ENCODE measurements around the gene COL28A1.

Gene COL28A1

GRCh38 chr7:7521259-7521658 lies 14.4 kb downstream of the COL28A1 start:
- no peak overlapping the region for H3K4me3 ChIP-seq (ENCODE audit: low read length)
- WGBS (ENCODE audit: insufficient coverage, insufficient read length) = no CpG with 5 or more reads among the region's 3 CpGs
- no peak overlapping the region for H3K27ac ChIP-seq (ENCODE audit: low read length)
- DNase-seq (ENCODE audit: low read depth, low spot score) = no peak
- no peaks in the 10 kb centered on the region for H3K36me3 ChIP-seq (ENCODE audit: control insufficient read depth, insufficient read depth, low read length)
- no peaks in the 10 kb centered on the region for H3K4me1 ChIP-seq (ENCODE audit: control insufficient read depth, insufficient read depth, low read length)
- no peaks in the 10 kb centered on the region for H3K9me3 ChIP-seq (ENCODE audit: control insufficient read depth, insufficient read depth, low read length)
- no peaks in the 10 kb centered on the region for H3K27me3 ChIP-seq (ENCODE audit: control insufficient read depth, insufficient read depth, low read length)

GRCh38 chr7:7519528-7519927 lies 16.1 kb downstream of the COL28A1 start:
- Histone ChIP-seq H3K9me3 (ENCODE audit: control insufficient read depth, insufficient read depth, low read length) (no peaks in the 10 kb centered on the region), H3K27me3 (ENCODE audit: control insufficient read depth, insufficient read depth, low read length) (no peaks in the 10 kb centered on the region), H3K4me1 (ENCODE audit: control insufficient read depth, insufficient read depth, low read length) (no peaks in the 10 kb centered on the region), H3K4me3 (ENCODE audit: low read length) (no peak overlapping the region), H3K27ac (ENCODE audit: low read length) (no peak overlapping the region), H3K36me3 (ENCODE audit: control insufficient read depth, insufficient read depth, low read length) (no peaks in the 10 kb centered on the region)
- WGBS (ENCODE audit: insufficient coverage, insufficient read length) = no CpG with 5 or more reads among the region's 2 CpGs
- no peak for DNase-seq (ENCODE audit: low read depth, low spot score)

- H3K27me3 ChIP-seq (ENCODE audit: control insufficient read depth, insufficient read depth, low read length) = no peaks in the 10 kb centered on the region
- no peaks in the 10 kb centered on the region for H3K4me1 ChIP-seq (ENCODE audit: control insufficient read depth, insufficient read depth, low read length)
- H3K9me3 ChIP-seq (ENCODE audit: control insufficient read depth, insufficient read depth, low read length) = no peaks in the 10 kb centered on the region
- no CpG with 5 or more reads among the region's 2 CpGs for WGBS (ENCODE audit: insufficient coverage, insufficient read length)
- H3K4me3 ChIP-seq (ENCODE audit: low read length) = no peak overlapping the region
- no peak overlapping the region for H3K27ac ChIP-seq (ENCODE audit: low read length)
- no peaks in the 10 kb centered on the region for H3K36me3 ChIP-seq (ENCODE audit: control insufficient read depth, insufficient read depth, low read length)
- DNase-seq (ENCODE audit: low read depth, low spot score) = no peak
These were observed 16.6 kb downstream of the COL28A1 start for GRCh38 chr7:7519056-7519455.

- Histone ChIP-seq H3K9me3 (ENCODE audit: control insufficient read depth, insufficient read depth, low read length) (no peaks in the 10 kb centered on the region), H3K4me3 (ENCODE audit: low read length) (no peak overlapping the region), H3K4me1 (ENCODE audit: control insufficient read depth, insufficient read depth, low read length) (no peaks in the 10 kb centered on the region), H3K36me3 (ENCODE audit: control insufficient read depth, insufficient read depth, low read length) (no peaks in the 10 kb centered on the region), H3K27ac (ENCODE audit: low read length) (no peak overlapping the region), H3K27me3 (ENCODE audit: control insufficient read depth, insufficient read depth, low read length) (no peaks in the 10 kb centered on the region)
- WGBS (ENCODE audit: insufficient coverage, insufficient read length) = no CpG with 5 or more reads among the region's 3 CpGs
- no peak for DNase-seq (ENCODE audit: low read depth, low spot score)
These were observed 17.9 kb downstream of the COL28A1 start for GRCh38 chr7:7517754-7518153.

- no peak overlapping the region for H3K4me3 ChIP-seq (ENCODE audit: low read length)
- H3K9me3 ChIP-seq (ENCODE audit: control insufficient read depth, insufficient read depth, low read length) = no peaks in the 10 kb centered on the region
- H3K27me3 ChIP-seq (ENCODE audit: control insufficient read depth, insufficient read depth, low read length) = no peaks in the 10 kb centered on the region
- no peak overlapping the region for H3K27ac ChIP-seq (ENCODE audit: low read length)
- WGBS (ENCODE audit: insufficient coverage, insufficient read length) = no CpG with 5 or more reads among the region's 1 CpG
- no peaks in the 10 kb centered on the region for H3K36me3 ChIP-seq (ENCODE audit: control insufficient read depth, insufficient read depth, low read length)
- no peaks in the 10 kb centered on the region for H3K4me1 ChIP-seq (ENCODE audit: control insufficient read depth, insufficient read depth, low read length)
- DNase-seq (ENCODE audit: low read depth, low spot score) = no peak
These were observed 19.0 kb downstream of the COL28A1 start for GRCh38 chr7:7516662-7517061.

GRCh38 chr7:7516156-7516555 lies 19.5 kb downstream of the COL28A1 start:
- no peaks in the 10 kb centered on the region for H3K9me3 ChIP-seq (ENCODE audit: control insufficient read depth, insufficient read depth, low read length)
- H3K27me3 ChIP-seq (ENCODE audit: control insufficient read depth, insufficient read depth, low read length) = no peaks in the 10 kb centered on the region
- no peaks in the 10 kb centered on the region for H3K4me1 ChIP-seq (ENCODE audit: control insufficient read depth, insufficient read depth, low read length)
- no peak for DNase-seq (ENCODE audit: low read depth, low spot score)
- no peaks in the 10 kb centered on the region for H3K36me3 ChIP-seq (ENCODE audit: control insufficient read depth, insufficient read depth, low read length)
- H3K4me3 ChIP-seq (ENCODE audit: low read length) = no peak overlapping the region
- WGBS (ENCODE audit: insufficient coverage, insufficient read length) = no CpG with 5 or more reads among the region's 2 CpGs
- no peak overlapping the region for H3K27ac ChIP-seq (ENCODE audit: low read length)

GRCh38 chr7:7512861-7513597 lies 22.6 kb downstream of the COL28A1 start:
- WGBS (ENCODE audit: insufficient coverage, insufficient read length) = no CpG with 5 or more reads among the region's 4 CpGs
- no peaks in the 10 kb centered on the region for H3K4me1 ChIP-seq (ENCODE audit: control insufficient read depth, insufficient read depth, low read length)
- H3K36me3 ChIP-seq (ENCODE audit: control insufficient read depth, insufficient read depth, low read length) = no peaks in the 10 kb centered on the region
- no peak overlapping the region for H3K27ac ChIP-seq (ENCODE audit: low read length)
- no peaks in the 10 kb centered on the region for H3K27me3 ChIP-seq (ENCODE audit: control insufficient read depth, insufficient read depth, low read length)
- no peaks in the 10 kb centered on the region for H3K9me3 ChIP-seq (ENCODE audit: control insufficient read depth, insufficient read depth, low read length)
- H3K4me3 ChIP-seq (ENCODE audit: low read length) = no peak overlapping the region
- DNase-seq (ENCODE audit: low read depth, low spot score) = no peak

GRCh38 chr7:7510794-7511193 lies 24.9 kb downstream of the COL28A1 start:
- no CpG with 5 or more reads among the region's 3 CpGs for WGBS (ENCODE audit: insufficient coverage, insufficient read length)
- no peaks in the 10 kb centered on the region for H3K9me3 ChIP-seq (ENCODE audit: control insufficient read depth, insufficient read depth, low read length)

GRCh38 chr7:7505915-7506314 lies 29.8 kb downstream of the COL28A1 start:
- H3K4me3 ChIP-seq (ENCODE audit: low read length) = no peak overlapping the region
- no peaks in the 10 kb centered on the region for H3K27me3 ChIP-seq (ENCODE audit: control insufficient read depth, insufficient read depth, low read length)
- no peak for DNase-seq (ENCODE audit: low read depth, low spot score)
- H3K9me3 ChIP-seq (ENCODE audit: control insufficient read depth, insufficient read depth, low read length) = no peaks in the 10 kb centered on the region
- H3K36me3 ChIP-seq (ENCODE audit: control insufficient read depth, insufficient read depth, low read length) = no peaks in the 10 kb centered on the region
- no peak overlapping the region for H3K27ac ChIP-seq (ENCODE audit: low read length)
- no peaks in the 10 kb centered on the region for H3K4me1 ChIP-seq (ENCODE audit: control insufficient read depth, insufficient read depth, low read length)
- WGBS (ENCODE audit: insufficient coverage, insufficient read length) = no CpG with 5 or more reads among the region's 6 CpGs

More at GRCh38 chr7:7510794-7511193, 24.9 kb downstream of the COL28A1 start:
- H3K4me3 ChIP-seq (ENCODE audit: low read length) = no peak overlapping the region
- no peak overlapping the region for H3K27ac ChIP-seq (ENCODE audit: low read length)
- H3K27me3 ChIP-seq (ENCODE audit: control insufficient read depth, insufficient read depth, low read length) = no peaks in the 10 kb centered on the region
- H3K36me3 ChIP-seq (ENCODE audit: control insufficient read depth, insufficient read depth, low read length) = no peaks in the 10 kb centered on the region
- no peak for DNase-seq (ENCODE audit: low read depth, low spot score)
- H3K4me1 ChIP-seq (ENCODE audit: control insufficient read depth, insufficient read depth, low read length) = no peaks in the 10 kb centered on the region

GRCh38 chr7:7504910-7505704 lies 30.6 kb downstream of the COL28A1 start:
- Histone ChIP-seq H3K4me3 (ENCODE audit: low read length) (no peak overlapping the region), H3K36me3 (ENCODE audit: control insufficient read depth, insufficient read depth, low read length) (no peaks in the 10 kb centered on the region), H3K4me1 (ENCODE audit: control insufficient read depth, insufficient read depth, low read length) (no peaks in the 10 kb centered on the region), H3K9me3 (ENCODE audit: control insufficient read depth, insufficient read depth, low read length) (no peaks in the 10 kb centered on the region), H3K27me3 (ENCODE audit: control insufficient read depth, insufficient read depth, low read length) (no peaks in the 10 kb centered on the region), H3K27ac (ENCODE audit: low read length) (no peak overlapping the region)
- no CpG with 5 or more reads among the region's 3 CpGs for WGBS (ENCODE audit: insufficient coverage, insufficient read length)
- no peak for DNase-seq (ENCODE audit: low read depth, low spot score)

All from iPS DF 6.9 (cell line).